Testis (tissue), 2 donors: ENCODE data around the gene APBB1.

ENCODE experiments used
- POLR2A ChIP-seq: fragments of 450-650 bp; IDR thresholded peaks from one replicate; pipeline ENCODE4 v1.6.1; 2017; ENCODE audit warnings: antibody characterized with exemption, mild to moderate bottlenecking, moderate library complexity
- TF ChIP-seq, protein P1 (sequence below), 3 experiments: fragments of 450-650 bp in 2 of 3; fragments of 200-600 bp in 1 of 3; sonication (generic) in 1 of 3; IDR thresholded peaks; one replicate each; pipeline ENCODE4 v1.5.1; 2016 to 2019; ENCODE audit warnings: antibody characterized with exemption in 3 of 3, mild to moderate bottlenecking in 2 of 3, moderate library complexity in 1 of 3

DNA sequence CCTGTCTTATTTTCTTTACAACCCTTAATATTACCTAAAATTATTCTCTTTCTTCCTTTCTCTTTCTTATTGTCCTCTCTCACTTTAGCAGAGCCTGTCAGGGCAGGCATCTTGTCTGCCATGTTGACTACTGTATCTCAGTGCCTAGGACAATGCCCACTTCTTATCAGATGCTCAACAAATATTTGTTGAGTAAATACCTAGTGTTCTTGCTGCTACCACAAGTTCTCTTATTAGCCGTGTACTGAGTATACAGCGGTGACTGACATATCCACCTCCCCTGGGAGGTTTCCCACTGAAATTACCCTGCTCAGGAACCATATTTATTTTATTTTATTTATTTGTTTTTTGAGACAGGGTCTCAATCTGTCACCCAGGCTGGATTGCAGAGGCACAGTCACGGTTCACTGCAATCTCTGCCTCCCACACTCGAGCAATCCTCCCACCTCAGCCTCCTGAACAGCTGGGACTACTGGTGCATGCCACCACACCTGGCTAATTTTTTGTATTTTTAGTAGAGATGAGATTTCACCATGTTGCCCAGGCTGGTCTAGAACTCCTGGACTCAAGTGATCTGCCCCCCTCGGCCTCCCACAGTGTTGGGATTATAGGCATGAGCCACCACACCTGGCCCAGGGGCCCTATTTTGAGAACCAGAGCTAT lies 15.2 kb upstream of the APBB1 start:
- TF ChIP-seq, protein P1, sequence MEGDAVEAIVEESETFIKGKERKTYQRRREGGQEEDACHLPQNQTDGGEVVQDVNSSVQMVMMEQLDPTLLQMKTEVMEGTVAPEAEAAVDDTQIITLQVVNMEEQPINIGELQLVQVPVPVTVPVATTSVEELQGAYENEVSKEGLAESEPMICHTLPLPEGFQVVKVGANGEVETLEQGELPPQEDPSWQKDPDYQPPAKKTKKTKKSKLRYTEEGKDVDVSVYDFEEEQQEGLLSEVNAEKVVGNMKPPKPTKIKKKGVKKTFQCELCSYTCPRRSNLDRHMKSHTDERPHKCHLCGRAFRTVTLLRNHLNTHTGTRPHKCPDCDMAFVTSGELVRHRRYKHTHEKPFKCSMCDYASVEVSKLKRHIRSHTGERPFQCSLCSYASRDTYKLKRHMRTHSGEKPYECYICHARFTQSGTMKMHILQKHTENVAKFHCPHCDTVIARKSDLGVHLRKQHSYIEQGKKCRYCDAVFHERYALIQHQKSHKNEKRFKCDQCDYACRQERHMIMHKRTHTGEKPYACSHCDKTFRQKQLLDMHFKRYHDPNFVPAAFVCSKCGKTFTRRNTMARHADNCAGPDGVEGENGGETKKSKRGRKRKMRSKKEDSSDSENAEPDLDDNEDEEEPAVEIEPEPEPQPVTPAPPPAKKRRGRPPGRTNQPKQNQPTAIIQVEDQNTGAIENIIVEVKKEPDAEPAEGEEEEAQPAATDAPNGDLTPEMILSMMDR (IDR thresholded peaks at IDR 0.05) = no peak
- no peak for TF ChIP-seq POLR2A
